Hematopoietic multipotent progenitor cell treated with erythropoietin and hydrocortisone succinate and interleukin-3 and kit ligand, for 4 days (in vitro differentiated cells): ENCODE data around the gene AUTS2.

Experiments
- DNase-seq: peaks from one replicate; pipeline ENCODE4 v3.0.0-alpha.2; 2015

Gene AUTS2

DNA sequence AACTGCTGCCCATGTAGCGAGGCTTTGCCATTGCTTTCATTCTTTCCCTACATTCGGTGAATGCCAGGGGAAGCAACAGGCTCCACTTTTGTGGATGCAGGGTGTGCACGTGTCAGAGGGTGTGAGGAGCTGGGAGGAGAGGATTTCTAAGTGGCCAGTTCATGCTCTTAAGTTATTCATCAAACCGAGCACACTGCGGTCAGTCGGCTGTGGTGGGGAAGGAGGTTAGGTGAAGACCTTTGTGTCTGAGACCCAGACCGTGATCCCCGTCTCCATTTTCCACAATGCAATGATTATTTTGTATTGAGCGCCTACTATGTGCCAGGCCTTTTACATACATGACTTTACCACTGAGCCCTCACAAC is 1095.0 kb downstream of the AUTS2 start:
- DNase-seq, result no peak

DNA sequence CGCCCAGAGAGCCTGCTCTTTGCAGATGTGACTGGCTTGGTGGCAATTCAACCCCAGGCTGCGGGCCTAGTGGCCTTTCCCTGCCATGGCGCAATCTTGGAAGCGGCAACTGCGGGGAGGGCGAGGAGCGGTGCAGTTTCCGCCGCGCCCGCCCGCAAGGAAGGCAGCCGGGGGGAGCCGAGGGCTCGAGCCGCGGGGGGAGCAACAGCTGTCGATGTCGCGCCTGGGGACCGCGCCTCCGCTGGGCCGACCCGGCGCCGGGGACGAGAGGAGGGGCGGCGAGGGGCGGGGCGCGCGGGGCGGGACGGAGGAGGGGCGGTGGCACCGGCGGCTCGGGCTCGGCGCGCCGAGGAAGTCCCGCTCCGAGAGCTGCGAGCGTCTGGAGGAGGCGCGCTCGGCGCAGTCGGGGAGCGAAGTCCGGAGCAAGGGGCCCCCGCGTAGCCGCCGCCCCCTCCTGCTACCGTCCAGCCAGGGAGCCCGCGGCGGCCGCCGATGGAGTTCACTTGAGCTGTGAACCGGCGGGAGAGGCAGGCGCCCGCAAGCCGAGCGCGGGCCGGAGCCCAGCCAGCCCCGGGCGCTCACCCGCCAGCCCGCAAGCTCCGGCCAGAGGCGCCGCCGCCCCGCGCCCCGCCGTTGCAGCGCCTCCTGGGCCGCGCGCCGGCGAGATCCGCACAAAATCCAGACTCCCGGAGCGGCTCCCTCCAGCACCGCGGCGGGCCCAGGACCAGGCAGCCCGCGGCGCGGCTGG is 1095.6 kb downstream of the AUTS2 start:
- DNase-seq, result peak; percentile 70

DNA sequence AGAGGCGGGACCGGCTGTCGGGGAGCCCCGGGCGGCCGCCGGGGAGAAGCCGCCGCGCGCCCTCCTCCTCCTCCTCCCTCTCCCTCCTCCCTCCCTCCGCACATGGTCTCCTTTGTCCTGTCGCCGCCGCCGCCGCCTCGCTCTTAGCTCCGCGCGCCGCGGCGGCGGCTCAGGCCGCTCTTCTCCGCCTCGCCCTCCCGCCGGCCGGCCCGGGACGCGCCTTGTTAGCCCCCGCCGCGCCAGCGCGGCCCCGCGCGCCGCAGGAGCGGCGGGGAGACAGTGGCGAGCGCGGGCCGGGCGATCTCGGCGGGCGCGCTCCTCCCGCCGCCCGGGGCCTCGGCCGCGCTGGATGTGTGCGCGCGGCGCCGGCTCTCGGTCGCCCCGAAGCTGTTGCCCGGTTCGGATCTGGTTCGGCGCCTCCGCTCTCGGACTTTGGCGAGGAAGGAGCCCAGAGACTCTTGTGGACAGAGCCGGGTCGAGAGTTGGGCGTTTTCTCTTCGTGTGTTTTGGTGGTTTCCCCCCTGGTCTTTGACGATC is 1096.2 kb downstream of the AUTS2 start:
- DNase-seq, result peak; percentile 64

DNA sequence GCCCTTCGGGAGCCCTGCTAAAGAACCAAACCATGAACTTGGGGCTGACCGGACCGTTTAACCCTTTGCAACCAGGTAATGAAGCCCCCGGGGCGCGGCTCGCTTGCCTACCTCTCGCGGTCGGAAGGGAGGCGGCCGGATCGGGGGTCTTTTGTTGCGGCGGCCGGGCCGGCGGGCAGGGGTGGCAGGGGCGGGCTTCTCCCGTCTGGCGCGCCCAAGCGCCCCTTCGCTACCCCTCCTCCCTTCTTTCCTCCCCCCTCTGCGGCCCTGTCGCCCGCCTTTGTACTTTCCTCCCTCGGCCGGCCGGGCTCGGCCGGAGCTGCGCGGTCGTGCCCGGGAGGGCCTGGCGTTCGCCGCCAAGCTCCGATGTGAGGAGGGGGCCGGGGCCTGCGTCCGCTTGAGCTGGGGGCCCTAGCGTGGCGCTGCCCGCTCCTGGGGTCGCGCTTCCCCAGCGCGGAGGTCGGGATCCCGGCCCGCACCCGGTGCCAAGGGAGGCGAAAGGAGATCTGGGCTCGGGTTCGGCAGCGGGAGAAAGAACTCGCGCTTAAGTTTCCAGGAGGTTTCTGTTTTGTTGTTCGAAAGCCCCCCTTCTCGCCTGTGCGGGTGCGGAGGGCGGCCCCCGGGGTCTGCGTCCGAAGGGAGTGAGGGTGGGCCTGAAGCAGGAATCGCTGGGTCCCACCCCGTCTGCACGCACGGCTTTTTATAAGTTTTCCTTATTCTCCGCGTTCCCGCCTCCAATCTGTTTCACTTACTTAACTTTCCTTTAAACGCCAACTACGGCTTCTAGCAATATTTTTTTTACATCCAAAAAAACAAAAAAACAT is 1096.9 kb downstream of the AUTS2 start:
- DNase-seq, result no peak

DNA sequence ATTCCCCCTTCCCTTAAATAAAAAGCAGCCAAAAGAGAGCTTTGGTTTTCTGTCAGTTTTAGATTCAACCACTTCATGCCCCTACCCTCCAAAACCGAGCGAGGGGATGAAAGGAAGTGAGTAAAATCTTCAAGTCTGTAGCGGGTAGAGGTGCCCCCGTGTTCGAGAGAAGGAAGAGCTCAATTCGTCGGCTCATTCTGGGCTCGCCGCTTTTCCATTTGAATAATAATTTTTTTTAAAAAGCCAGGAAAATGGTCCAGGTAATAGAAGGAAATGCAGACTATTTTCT is 1097.5 kb downstream of the AUTS2 start:
- DNase-seq, result no peak

DNA sequence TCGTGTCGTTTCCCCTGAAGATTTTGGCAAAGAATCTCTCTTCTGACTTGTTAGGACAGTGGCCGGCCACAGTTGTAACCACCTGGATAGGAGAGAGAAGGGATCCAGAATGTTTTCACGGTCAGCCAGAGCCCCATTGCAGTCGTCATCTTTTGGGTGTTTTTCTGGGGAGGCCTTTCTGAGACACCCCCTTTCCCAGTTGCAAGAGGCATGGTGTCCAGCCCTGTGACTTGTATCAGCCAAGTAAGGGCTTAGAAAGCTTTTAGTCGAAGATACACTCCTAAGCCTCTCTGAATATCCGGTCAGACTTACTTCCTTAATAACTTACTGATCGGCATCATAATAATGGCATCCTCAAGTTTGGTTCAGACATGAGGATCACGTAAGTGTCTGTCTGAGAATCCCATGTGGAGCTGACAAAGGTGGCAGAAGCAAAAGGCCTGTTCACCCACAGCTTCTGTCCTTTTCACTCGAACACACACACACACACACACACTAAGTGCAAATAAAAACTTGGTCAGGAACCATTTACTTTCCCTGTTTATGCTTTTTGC is 1098.0 kb downstream of the AUTS2 start:
- no peak for DNase-seq

DNA sequence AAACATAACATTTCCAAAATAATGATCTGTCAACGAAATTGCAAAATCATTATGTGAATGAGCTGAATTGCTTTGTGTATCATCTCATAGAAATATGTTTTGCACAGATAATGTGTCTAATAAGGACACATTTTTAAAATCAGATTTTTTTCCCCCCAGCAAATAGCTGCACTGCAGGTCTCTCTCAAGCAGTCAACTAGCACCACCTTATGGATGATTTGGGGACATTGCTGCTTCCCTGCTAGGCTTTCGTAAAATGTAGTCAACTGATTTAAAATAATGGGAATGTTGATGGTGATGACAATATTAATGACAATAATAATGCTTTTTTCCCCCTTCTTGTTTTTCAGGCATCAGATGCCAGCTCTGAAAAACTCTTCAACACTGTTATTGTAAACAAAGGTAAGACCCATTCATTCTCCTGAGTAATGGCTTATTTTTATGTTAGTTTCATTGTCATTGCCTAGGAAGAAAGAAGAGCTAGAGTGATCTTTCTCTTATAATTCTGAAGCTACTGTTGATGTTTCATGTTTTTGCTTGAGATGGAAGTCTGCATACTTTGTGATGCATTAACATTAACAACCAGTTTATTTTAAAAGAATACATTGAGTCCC is 1100.1 kb downstream of the AUTS2 start:
- DNase-seq, result peak; percentile 79

DNA sequence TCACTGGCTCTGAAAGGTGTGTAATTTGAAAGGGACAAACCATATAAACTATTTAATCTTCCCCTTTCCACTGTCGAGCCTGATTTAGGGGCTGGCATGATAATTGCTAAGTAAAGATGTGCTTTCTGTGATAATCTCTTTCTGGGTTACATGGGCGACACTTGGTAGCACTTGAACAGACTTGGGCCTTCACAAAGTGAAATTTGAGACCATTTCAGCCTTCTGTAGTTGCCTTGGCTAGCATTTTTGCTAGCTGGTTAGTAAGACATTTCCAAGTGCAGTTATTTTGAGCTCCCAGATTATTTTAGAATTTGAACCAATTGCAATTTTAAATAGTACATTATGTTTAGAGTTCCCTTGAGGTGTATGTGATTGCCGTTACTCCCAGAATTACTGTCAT is 1101.0 kb downstream of the AUTS2 start:
- DNase-seq, result no peak

DNA sequence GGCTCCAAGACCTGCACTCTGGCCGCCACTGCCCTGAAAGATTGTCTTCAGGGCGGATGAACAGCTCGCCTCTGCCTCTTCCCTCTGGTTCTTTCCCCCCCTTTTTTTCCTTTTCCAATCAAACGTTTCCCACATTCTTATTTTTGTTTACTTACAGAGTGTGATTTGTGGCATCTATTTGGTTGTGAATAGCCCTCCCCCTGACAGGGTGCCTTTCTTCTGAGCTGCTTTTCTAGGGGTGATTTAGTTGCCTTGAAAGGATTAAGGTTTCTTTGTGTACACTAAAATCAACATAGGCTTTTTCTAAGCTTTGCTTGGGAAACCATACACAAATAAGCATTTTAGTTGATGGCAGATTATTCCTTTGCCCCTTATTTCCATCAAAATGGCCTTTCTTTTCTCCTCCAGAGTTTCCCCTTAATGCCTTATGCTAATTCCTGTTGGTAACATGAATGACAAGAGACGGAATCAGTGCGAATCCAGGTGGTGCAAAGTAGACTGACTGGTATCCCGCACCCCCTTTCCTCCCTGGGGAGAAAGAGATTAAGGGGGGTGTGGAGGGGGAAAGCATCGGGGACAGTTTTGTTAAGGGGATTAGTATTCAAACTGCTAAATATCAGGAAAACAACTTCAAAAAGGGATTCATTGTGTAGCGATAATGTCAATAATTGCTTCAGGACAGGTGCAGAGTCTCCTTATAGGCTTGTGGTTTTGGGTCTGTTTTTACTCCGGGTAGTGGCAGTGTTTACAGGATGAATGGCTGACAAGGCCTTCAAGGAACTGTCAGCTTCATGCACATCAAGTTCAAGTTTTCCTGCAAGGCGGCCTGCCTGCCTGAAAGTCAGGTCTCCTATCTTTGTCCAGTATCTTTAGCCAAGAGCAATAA is 1102.0 kb downstream of the AUTS2 start:
- no peak for DNase-seq

DNA sequence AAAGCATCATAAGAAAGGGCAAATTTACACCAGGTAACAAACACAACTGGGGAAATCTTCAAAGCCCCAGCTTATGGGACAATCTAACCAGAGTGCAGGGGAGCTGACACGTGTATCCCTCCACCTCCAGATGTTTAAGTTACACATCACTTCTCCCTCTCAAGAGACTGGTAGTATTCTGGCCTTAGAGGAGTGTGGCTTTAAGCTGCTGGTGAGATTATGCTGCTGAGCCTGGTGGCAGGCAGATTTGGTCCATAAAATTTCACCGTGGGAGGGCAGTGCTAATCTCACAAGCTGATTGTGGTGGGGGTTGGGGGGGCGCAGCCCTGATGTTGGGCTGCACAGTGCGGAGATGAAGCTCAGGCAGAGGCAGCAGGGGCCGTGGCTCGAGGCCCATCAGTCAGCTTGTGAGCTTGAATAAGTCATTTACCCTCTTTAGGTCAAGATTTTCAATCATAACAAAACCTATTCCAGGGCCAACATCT is 1102.7 kb downstream of the AUTS2 start:
- no peak for DNase-seq

DNA sequence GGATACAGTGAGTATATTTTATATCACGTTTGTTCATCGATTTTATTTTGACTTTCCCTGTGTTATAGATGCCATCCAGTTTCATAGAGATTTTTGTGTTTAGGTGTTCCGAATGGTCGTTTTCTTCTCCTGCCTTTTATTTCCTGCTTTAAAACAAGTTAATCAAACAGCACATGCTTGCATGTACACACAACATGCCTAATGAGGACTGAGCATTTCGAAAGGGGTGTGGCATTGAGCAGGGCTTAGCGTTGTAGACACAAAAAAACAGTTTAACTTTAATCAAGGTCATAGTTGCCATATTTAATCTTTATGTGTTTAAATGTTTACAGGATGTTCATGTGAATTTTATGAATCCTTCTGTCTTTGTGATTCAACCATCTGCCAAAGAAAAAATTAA is 1103.2 kb downstream of the AUTS2 start:
- DNase-seq, result no peak

DNA sequence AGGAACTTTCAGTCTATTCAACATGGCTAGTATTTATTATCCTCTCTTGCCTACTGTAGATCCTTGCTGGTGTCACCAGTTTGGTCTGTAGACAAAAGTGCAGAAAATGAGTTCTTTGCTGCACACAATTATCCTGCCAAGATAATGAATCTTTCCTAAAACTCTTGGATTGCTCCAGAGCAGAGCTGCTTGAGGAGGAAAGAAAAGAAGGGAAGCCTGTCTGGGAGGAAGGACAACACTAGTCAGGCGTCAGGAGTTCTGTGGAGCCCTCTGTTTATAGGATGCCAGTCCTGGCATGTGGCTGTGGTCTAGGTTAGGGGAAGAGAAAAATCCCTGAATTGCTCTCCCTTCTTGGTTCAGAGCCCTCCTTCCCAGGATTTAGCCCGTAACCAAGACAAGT is 1103.7 kb downstream of the AUTS2 start:
- no peak for DNase-seq

DNA sequence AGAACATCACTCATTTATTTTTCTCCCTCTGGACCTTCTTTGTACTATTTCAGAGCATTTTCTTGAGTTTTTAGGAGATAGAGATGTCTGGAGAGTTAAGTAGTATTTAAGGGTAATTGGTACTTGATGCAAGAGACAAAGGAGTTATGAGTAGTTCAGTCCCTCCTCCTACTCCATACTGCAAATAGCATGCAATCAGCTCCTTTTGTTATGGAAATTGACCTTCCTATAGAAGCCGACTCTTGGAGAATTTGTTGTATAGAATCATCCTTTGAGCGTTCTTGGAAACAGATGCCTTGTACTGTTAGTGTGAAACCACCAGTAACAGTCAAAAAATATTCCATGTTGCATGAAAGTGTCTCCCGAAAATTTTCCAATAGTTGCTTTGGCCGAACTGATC is 1105.5 kb downstream of the AUTS2 start:
- no peak for DNase-seq

DNA sequence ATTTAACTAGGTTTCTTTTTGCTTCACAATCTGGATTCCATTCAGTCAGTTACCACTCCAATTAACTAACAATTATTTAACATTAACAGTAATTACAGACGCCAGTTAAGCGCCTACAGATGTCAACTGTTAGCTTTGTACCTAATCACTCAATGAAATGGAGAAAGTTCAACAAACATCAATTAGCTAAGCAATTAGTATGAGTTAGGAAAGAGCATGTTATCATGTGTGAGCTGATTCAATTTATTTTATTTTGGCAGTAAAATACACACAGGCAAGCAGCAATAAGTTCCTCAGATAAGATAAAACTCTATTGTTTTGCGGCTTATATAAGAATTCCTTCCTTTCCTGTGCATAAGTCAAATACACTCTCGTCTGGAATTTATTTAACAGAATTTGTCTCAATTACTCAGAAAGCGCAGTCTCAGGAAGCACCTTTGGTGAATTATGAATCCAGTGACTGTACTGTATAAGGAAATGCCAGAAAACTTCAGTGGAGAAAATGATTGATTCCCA is 1106.6 kb downstream of the AUTS2 start:
- no peak for DNase-seq

DNA sequence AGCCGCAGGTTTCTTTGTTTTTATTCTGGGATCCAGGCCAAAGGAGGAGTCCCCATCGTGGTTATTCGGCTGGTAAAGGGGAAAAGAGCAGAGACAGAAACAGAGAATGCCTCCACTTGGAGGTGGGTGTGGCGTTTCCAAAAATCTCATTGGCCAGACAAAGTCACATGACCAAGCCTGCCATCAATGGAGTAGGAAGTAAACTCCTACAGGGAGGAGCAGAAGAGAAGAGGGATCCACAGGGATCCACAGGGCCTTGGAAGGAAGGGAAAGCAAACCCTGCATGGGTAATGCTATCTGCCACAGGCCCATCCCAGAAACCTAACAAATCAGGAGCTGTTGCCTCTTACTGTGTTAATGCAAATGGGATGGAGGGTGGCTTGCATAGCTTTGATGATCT is 1107.9 kb downstream of the AUTS2 start:
- DNase-seq, result no peak

DNA sequence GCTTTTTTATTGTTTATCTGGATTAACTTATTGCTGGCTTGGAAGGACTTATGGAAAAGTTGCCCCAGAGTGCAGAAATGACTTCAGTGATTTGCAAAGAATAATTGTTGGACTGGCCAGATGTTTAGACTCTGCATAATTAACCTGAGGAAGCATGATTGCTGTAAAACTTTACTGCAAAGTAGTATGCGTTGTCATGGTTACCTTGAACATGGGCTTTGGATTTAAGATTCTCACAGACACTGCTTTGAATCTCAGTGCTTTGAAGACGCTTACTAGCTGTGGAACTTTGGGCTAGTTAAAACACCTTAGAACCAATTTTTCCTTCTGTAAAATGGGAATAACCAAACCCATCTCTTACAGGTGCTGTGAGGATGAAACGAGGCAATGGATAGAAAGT is 1108.4 kb downstream of the AUTS2 start:
- no peak for DNase-seq

DNA sequence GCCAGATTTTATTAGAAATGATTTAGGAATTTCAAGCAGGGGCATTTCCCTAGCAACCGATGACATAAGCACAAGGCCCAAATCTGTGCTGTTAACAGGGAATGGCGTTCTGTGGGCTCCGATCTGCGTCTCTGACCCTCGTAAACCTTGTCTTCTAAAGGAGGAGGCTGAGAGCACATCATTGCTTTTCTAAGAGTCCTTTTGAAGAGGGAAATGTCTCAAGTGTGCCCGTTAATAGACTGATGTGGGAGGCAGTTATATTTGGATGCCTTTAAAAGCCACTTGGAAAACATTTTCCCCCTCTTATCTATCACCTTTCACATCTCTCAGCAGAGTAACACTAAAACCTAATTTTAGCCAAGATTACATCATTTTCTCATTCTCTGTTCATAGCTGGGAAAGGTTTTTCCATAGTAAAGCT is 1109.6 kb downstream of the AUTS2 start:
- DNase-seq, result no peak

DNA sequence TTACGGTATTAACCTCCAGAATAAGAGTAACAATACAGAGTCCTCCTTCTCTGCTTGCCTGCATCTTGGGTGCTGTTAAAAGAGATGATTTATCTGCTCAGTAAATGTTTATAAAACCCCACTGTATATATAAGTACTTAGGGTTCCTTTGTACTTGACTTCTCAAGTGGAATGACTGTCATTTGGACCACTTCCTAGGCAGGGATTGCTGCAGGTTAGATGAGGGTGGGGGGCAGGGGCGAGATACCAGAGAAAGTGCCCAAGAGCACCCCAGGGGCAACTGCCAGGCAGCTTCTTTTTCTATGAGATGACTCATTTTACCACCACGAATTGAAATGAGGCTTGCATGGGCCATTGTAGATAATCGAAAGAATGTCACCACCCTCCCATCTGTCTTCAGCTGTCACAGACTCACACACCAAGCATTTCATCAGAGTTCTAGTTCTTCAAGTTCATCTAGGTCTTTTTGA is 1111.8 kb downstream of the AUTS2 start:
- DNase-seq, result peak; percentile 77

DNA sequence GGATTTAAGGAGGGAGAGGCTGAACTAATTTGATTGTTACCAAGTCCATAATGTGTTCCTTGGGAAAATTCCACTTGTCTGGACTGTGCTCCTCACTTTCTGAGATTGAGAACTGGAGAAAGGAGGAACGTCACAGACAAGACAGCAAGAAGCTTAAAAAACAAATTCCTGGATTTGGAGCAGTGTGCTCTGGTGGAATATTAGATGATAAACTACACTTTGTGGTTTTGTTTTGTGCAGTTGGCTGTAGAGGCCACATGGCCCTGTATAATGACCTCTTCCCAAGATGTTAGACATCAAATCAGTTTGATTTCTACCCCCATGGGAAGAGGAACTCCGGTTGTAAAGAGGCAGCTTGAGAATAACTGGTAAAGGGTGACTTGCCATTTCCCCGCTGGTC is 1112.4 kb downstream of the AUTS2 start:
- DNase-seq, result no peak

DNA sequence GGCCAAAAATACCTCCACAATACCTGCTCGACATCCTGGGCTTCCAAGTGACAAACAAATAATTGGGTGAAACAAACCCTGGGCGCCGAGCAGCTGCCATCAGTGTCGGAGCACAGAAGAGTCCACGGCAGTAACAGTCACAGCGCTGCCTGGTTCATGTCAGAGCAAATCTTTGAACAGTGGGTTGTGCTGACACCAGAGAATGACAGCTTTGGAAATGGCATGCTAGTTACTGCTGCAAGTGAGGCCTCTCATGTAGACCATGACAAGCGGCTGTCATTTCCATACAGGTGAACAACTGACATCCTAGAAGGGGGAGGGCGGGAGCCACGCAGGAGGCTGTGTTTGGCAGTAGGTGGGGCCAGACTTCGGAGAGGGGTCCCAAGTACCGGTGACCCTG is 1113.2 kb downstream of the AUTS2 start:
- no peak for DNase-seq

DNA sequence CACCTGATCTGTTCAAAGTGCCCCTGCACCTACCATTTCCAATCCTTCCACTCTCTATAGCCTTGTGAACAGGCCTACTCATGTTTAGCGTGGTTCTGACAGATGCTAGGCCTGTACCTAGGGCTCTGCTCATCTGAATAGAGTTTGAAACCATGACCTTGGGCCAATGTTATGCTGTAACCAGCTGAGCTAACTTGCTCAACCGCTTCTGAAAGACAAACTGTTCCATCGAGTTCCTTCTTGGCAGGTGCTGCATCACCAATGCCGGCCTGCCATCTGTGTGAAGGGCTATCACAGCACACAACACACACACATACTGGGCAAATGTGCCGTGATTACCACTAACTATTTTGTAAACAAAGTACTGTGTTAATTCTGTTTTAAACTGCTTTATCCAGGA is 1114.7 kb downstream of the AUTS2 start:
- DNase-seq, result no peak

DNA sequence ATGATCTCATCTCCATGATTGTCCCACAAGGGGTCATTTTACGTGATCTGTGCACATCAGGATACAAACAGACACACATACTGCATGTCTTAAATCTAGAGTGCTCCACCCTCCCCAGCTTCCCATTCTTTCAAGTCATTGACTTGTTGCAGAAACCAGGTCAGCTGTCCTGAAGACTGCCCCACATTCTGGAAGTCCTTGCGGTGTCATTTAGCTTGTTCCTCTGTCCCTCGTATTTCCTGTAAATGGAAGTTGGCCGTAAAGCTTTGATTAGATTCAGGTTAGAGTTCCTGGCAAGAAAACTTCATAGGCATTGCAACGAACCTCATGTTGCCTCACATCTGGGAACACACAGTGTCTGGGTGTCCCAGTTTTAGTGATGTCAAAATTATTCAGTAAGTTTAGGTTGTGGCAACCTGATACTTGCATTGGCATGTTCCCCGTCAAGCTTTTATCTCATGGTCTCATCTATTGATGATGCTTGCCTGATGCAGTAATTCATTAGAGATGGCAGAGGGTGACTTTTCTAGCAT is 1116.3 kb downstream of the AUTS2 start:
- DNase-seq, result no peak
